ENCODE data around the gene CERS6.

Gene CERS6

DNA sequence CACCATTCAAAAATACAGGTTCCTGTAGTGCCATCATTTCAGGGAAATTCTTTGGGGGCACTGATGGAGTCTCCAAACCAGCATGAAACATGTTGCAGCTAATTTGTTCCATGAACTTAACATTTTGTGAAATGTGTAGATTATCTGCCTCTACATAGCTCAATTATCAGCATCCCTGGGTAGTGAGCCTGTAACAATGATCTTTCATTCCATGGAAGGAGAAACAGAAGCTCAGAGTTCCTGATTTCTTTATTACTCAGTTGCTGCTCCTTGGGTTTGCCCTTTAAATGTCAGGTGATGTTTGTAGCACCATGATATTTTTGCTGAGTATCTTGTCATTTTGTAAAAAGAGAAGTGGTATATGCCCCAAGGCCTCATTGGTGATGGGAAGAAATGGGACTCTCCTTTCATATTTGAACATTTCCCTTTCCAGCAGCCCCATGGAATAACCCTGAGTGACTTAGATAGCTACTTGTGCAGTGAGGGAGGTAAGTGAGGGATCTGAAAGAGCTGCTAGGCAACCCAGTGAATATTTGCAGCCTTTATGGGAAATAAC lies 146.9 kb downstream of the CERS6 start:
- DNase-seq (ENCODE audit: low read depth) = no peak
- H3K4me3 ChIP-seq (replicated peaks; ENCODE audit: low read depth, low read length) = no peak overlapping the region
- TF ChIP-seq, protein P1, sequence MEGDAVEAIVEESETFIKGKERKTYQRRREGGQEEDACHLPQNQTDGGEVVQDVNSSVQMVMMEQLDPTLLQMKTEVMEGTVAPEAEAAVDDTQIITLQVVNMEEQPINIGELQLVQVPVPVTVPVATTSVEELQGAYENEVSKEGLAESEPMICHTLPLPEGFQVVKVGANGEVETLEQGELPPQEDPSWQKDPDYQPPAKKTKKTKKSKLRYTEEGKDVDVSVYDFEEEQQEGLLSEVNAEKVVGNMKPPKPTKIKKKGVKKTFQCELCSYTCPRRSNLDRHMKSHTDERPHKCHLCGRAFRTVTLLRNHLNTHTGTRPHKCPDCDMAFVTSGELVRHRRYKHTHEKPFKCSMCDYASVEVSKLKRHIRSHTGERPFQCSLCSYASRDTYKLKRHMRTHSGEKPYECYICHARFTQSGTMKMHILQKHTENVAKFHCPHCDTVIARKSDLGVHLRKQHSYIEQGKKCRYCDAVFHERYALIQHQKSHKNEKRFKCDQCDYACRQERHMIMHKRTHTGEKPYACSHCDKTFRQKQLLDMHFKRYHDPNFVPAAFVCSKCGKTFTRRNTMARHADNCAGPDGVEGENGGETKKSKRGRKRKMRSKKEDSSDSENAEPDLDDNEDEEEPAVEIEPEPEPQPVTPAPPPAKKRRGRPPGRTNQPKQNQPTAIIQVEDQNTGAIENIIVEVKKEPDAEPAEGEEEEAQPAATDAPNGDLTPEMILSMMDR (IDR thresholded peaks at IDR 0.05; ENCODE audit: low read length, missing control alignments) = no peak

DNA sequence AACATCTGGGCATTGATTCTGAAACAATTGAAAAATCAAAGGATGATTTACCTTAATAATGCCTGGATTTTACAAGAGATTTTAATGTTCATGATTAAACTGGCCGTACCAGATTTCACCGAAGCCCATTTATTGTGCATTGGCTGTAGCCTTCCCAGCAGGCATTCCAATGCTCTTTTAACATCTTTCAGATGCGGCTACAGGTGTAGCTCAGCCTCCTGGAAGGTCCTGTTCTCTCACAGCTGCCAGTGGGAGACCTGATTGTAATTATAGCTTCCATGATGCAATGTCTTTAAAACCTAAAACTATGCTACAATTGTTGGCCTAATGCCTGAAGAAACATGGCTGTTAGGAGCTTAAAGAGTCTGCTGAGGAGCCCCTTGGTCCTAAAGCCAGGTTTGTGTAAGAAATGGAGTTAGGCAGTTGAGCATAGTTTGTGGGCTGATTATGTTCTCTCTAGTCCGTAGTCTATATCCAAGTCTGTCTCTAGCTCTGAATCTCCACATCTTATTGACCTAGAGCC lies 147.4 kb downstream of the CERS6 start:
- TF ChIP-seq, protein P1 (IDR thresholded peaks at IDR 0.05; ENCODE audit: low read length, missing control alignments) = no peak
- DNase-seq (ENCODE audit: low read depth) = peak; percentile 51
- no peak overlapping the region for H3K4me3 ChIP-seq (replicated peaks; ENCODE audit: low read depth, low read length)

DNA sequence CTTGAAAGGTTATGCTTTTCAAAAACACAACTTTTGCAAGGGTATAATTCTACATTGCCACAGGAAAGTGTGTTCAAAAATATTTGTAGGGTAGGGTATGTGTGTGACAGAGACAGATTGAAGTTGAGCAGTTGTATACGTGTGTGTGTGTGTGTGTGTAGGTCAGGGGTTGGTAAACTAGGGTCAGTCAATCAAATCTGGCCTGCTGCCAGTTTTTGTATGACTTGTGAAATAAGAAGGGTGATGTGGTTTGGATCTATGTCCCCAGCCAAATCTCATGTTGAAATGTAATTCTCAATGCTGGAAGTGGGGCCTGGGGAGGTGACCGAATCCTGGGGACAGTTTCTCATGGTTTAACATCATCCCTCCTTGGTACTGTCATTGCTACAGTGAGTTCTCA lies 148.2 kb downstream of the CERS6 start:
- no peak for DNase-seq (ENCODE audit: low read depth)
- TF ChIP-seq, protein P1 (IDR thresholded peaks at IDR 0.05; ENCODE audit: low read length, missing control alignments) = no peak
- H3K4me3 ChIP-seq (replicated peaks; ENCODE audit: low read depth, low read length) = no peak overlapping the region

DNA sequence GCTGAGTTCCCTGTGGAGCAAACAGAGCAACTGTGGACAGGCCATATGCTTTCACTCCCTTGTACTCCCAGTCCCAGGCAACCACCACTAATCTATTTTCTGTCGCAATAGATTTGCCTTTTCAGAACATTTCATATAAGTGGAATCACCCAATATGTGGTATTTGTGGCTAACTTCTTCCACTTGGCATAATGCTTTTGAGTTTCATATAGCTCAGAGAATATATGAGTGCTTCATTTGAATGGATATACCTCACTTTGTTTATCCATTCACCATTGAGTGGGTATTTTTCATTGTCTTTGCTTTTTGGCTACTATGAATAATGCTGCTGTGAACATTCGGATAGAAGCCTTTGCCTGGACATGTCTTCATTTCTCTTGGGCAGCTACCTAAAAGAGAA lies 151.9 kb downstream of the CERS6 start:
- TF ChIP-seq, protein P1 (IDR thresholded peaks at IDR 0.05; ENCODE audit: low read length, missing control alignments) = no peak
- no peak overlapping the region for H3K4me3 ChIP-seq (replicated peaks; ENCODE audit: low read depth, low read length)
- peak; percentile 66 for DNase-seq (ENCODE audit: low read depth)

DNA sequence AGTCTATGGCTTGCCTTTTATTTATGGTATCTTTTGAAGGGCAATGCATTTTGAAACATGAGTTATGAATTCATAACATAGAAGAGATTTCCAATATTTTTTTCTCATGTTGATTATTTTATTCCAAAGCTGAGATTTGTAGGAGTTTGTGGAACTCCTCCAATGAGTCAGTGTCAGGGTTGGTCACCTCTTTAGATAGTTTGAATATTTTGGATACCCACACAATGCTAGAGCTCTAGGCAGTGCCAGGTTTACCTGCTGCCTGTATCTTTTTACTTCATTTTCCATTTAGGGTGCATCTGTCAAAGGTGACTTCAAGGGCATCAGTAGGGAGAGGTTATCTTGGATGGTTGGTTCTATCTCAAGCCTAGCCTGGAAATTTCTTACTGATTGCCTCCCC lies 152.7 kb downstream of the CERS6 start:
- DNase-seq (ENCODE audit: low read depth) = no peak
- H3K4me3 ChIP-seq (replicated peaks; ENCODE audit: low read depth, low read length) = no peak overlapping the region
- TF ChIP-seq, protein P1 (IDR thresholded peaks at IDR 0.05; ENCODE audit: low read length, missing control alignments) = no peak

DNA sequence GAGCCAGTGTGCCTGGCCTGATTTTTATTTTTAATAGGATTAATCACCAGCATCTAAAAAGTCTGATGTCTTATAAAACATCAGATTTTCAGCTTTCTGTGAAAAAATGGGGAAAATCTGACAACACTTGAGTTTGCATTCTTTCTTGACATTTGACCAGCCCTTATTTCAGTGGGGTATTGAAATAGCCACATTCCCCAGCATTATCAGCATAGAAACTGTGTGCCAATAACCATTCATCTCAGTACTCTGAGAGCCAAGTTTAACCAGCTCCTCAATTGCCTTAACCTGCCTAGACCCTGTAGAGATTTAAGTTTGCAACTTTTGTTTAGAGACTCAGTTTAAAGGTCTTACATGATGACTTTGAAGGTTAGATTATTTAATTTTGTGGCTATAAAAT lies 155.0 kb downstream of the CERS6 start:
- H3K4me3 ChIP-seq (replicated peaks; ENCODE audit: low read depth, low read length) = no peak overlapping the region
- DNase-seq (ENCODE audit: low read depth) = peak; percentile 26
- TF ChIP-seq, protein P1 (IDR thresholded peaks at IDR 0.05; ENCODE audit: low read length, missing control alignments) = no peak
